Astrocyte of the spinal cord (primary cell): ENCODE data around the gene RPAP3.
"Not testable (repeated sequence)": the region's sequence is repeated elsewhere in the genome, so short reads cannot be mapped to it uniquely, and the experiment has no call there.

ENCODE experiments used
- DNase-seq: peaks from one replicate; pipeline ENCODE4 v3.0.0; 2011; ENCODE audit warnings: low read depth, low spot score
- H3K4me3 ChIP-seq: 2 replicates; pipeline ENCODE4 v1.5.1; 2011; ENCODE audit warnings: low read depth, mild to moderate bottlenecking, low read length, moderate library complexity
- CTCF ChIP-seq: IDR thresholded peaks from 2 replicates; pipeline ENCODE4 v1.5.1; 2012; ENCODE audit warnings: low read depth, mild to moderate bottlenecking, low read length, inconsistent platforms
- in situ Hi-C: cut with HindIII; loops from 2 replicates; pipeline ENCODE4 v1.10.0; 2017; ENCODE audit warnings: low sequenced_read_pairs

The RPAP3 gene

DNA sequence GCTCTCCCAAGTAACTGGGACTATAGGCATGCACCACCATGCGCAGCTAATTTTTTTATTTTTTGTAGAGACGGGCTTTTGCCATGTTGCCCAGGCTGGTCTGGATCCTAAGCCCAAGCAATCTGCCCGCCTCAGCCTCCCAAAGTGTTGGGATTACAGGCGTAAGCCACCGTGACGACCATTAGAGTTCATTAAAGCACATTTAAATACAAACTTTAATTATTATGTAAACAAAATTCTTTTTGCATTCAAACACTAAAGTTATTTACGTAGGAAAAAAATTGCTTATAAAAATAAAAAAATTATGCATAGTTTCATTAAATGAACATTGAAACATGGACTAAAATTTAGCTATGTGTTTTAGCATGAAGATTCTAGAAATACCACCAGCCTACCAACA, 7.2 kb downstream of the RPAP3 start:
- H3K4me3 ChIP-seq: no peak overlapping the region
- DNase-seq: no peak
- in situ Hi-C loops: no loop called here
- TF ChIP-seq CTCF: no peak

GRCh38 chr12:47698055-47698454, 7.8 kb downstream of the RPAP3 start:
- H3K4me3 ChIP-seq: no peak overlapping the region
- no peak for DNase-seq
- in situ Hi-C loops: no loop called here
- no peak for TF ChIP-seq CTCF

GRCh38 chr12:47689215-47689614, 16.6 kb downstream of the RPAP3 start:
- TF ChIP-seq CTCF: no peak
- no peak for DNase-seq
- in situ Hi-C loops: no loop called here
- H3K4me3 ChIP-seq: no peak overlapping the region

GRCh38 chr12:47687636-47688035, 18.2 kb downstream of the RPAP3 start:
- no peak overlapping the region for H3K4me3 ChIP-seq
- TF ChIP-seq CTCF: no peak
- no peak for DNase-seq
- in situ Hi-C loops: no loop called here

DNA sequence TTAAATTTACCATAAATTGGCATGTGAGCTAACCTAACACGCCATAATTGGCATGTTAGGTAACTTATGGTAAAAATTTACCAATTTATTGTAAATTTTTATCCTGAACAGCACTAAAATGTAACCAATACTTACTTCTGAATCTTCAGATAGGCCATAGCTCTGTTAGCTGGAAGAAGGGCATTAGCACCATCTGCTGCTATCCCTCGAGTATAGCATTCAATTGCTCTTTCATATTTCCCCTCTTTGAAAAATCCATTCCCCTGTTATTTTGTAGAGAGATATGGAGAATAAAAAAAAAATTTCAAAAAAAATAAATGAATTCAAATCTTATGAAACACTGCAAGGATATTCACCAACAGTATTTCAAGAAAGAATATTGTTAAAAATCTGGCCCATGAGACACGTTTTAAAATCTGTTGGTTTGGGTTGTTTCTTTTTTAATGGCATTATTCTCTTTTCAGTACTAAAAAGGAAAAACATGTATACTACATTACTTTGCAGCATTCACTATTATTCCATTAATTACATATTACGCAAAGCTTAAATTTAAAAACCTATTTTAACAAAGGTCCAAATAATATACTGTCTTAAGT, 19.1 kb downstream of the RPAP3 start:
- DNase-seq: peak; percentile 55
- in situ Hi-C loops: no loop called here
- TF ChIP-seq CTCF: peak; percentile 78

GRCh38 chr12:47679785-47680184, 26.0 kb downstream of the RPAP3 start:
- TF ChIP-seq CTCF: no peak
- in situ Hi-C loops: no loop called here
- H3K4me3 ChIP-seq: no peak overlapping the region
- no peak for DNase-seq

More for the DNA sequence above, 19.1 kb downstream of the RPAP3 start:
- H3K4me3 ChIP-seq: no peak overlapping the region

GRCh38 chr12:47672068-47672467, 33.8 kb downstream of the RPAP3 start:
- no peak overlapping the region for H3K4me3 ChIP-seq
- in situ Hi-C loops: no loop called here
- DNase-seq: no peak
- no peak for TF ChIP-seq CTCF

GRCh38 chr12:47667935-47668334, 37.9 kb downstream of the RPAP3 start:
- DNase-seq, H3K4me3 ChIP-seq, in situ Hi-C loops: not testable (repeated sequence)
